Liver (tissue), 9 donors: Measurements from ENCODE around the gene TEDC1. TPM values are rescaled to one million over a fixed set of nuclear protein-coding genes. Genes with fewer than 3 reads are reported as not detected.

ENCODE experiments used
- DNase-seq: peaks from one replicate; pipeline ENCODE4 v3.0.0-alpha.2; 2017; ENCODE audit warnings: low spot score
- H3K27ac ChIP-seq, 2 donors: one replicate each; pipeline ENCODE4 v1.7.0; 2013; ENCODE audit warnings: inconsistent platforms in 2 of 2, low read length in 2 of 2, control low read depth in 1 of 2, low read depth in 1 of 2, mild to moderate bottlenecking in 1 of 2
- H3K27me3 ChIP-seq, 4 donors: one replicate each; pipeline versions ENCODE4 v1.6.1 to v1.7.0; 2013; ENCODE audit warnings: low read length in 3 of 4, inconsistent platforms in 1 of 4, mild to moderate bottlenecking in 1 of 4, moderate library complexity in 1 of 4; ENCODE audit not compliant: control insufficient read depth in 4 of 4, insufficient read depth in 4 of 4
- H3K36me3 ChIP-seq, 4 donors: one replicate each; pipeline versions ENCODE4 v1.6.1 to v1.7.0; 2013; ENCODE audit warnings: low read length in 3 of 4, mild to moderate bottlenecking in 3 of 4, low read depth in 1 of 4, moderate library complexity in 1 of 4; ENCODE audit not compliant: control insufficient read depth in 4 of 4, insufficient read depth in 3 of 4
- H3K4me1 ChIP-seq, 4 donors: one replicate each; pipeline versions ENCODE4 v1.6.1 to v1.7.0; 2013; ENCODE audit warnings: low read length in 3 of 4, mild to moderate bottlenecking in 3 of 4, moderate library complexity in 1 of 4; ENCODE audit not compliant: control insufficient read depth in 4 of 4, insufficient read depth in 4 of 4
- H3K4me3 ChIP-seq, 3 donors: one replicate each; pipeline versions ENCODE4 v1.6.1 to v1.7.0; 2013; ENCODE audit warnings: low read length in 3 of 3, control low read depth in 1 of 3, low read depth in 1 of 3, mild to moderate bottlenecking in 1 of 3
- H3K9ac ChIP-seq, 2 donors: one replicate each; pipeline ENCODE4 v1.7.0; 2013; ENCODE audit warnings: low read length in 2 of 2, mild to moderate bottlenecking in 2 of 2, moderate library complexity in 2 of 2, control low read depth in 1 of 2, low read depth in 1 of 2
- H3K9me3 ChIP-seq, 4 donors: one replicate each; pipeline versions ENCODE4 v1.6.1 to v1.7.0; 2013; ENCODE audit warnings: low read length in 3 of 4; ENCODE audit not compliant: control insufficient read depth in 4 of 4
- ATF3 ChIP-seq: IDR thresholded peaks from 2 replicates; pipeline ENCODE4 v1.6.1; 2016; ENCODE audit warnings: antibody characterized with exemption
- CTCF ChIP-seq: fragments of 150-350 bp; IDR thresholded peaks from 2 replicates; pipeline ENCODE4 v1.5.1; 2017; ENCODE audit warnings: improper control_type of control experiment, low read depth, low read length; ENCODE audit not compliant: missing input control
- EGR1 ChIP-seq, 2 donors: IDR thresholded peaks; 2 replicates each; pipeline ENCODE4 v1.6.1; 2016 to 2018; ENCODE audit warnings: antibody characterized with exemption in 2 of 2, low read depth in 2 of 2
- FOXA1 ChIP-seq: IDR thresholded peaks from 2 replicates; pipeline ENCODE4 v1.6.1; 2016; ENCODE audit warnings: antibody characterized with exemption
- FOXA2 ChIP-seq: IDR thresholded peaks from 2 replicates; pipeline ENCODE4 v1.6.1; 2016; ENCODE audit warnings: antibody characterized with exemption
- GABPA ChIP-seq, 2 donors: IDR thresholded peaks in 1 of 2; conservative IDR thresholded peaks in 1 of 2; 2 replicates each; pipeline ENCODE4 v1.6.1; 2016; ENCODE audit warnings: antibody characterized with exemption in 2 of 2, mild to moderate bottlenecking in 1 of 2, moderate library complexity in 1 of 2
- HNF4A ChIP-seq, 2 donors: conservative IDR thresholded peaks; 2 replicates each; pipeline ENCODE4 v1.6.1; 2016; ENCODE audit warnings: antibody characterized with exemption in 2 of 2, mild to moderate bottlenecking in 2 of 2
- HNF4G ChIP-seq: IDR thresholded peaks from 2 replicates; pipeline ENCODE4 v1.6.1; 2016; ENCODE audit warnings: antibody characterized with exemption
- JUND ChIP-seq, 2 donors: IDR thresholded peaks; 2 replicates each; pipeline ENCODE4 v1.6.1; 2016; ENCODE audit warnings: antibody characterized with exemption in 2 of 2
- MAX ChIP-seq: IDR thresholded peaks from 2 replicates; pipeline ENCODE4 v1.6.1; 2016; ENCODE audit warnings: antibody characterized with exemption
- NR2F2 ChIP-seq: IDR thresholded peaks from 2 replicates; pipeline ENCODE4 v1.6.1; 2016; ENCODE audit warnings: antibody characterized with exemption
- RAD21 ChIP-seq, 2 donors: IDR thresholded peaks; 2 replicates each; pipeline ENCODE4 v1.6.1; 2016; ENCODE audit warnings: antibody characterized with exemption in 2 of 2, mild to moderate bottlenecking in 2 of 2
- RXRA ChIP-seq, 2 donors: IDR thresholded peaks; 2 replicates each; pipeline ENCODE4 v1.6.1; 2017 to 2018; ENCODE audit warnings: antibody characterized with exemption in 2 of 2, mild to moderate bottlenecking in 1 of 2
- SP1 ChIP-seq: IDR thresholded peaks from 2 replicates; pipeline ENCODE4 v1.6.1; 2018; ENCODE audit warnings: antibody characterized with exemption, mild to moderate bottlenecking
- TAF1 ChIP-seq: conservative IDR thresholded peaks from 2 replicates; pipeline ENCODE4 v1.6.1; 2016; ENCODE audit warnings: antibody characterized with exemption, mild to moderate bottlenecking
- YY1 ChIP-seq: IDR thresholded peaks from 2 replicates; pipeline ENCODE4 v1.6.1; 2016; ENCODE audit warnings: antibody characterized with exemption, mild to moderate bottlenecking
- ZBTB33 ChIP-seq: IDR thresholded peaks from 2 replicates; pipeline ENCODE4 v1.6.1; 2016; ENCODE audit warnings: antibody characterized with exemption
- WGBS: extraction: QIAGEN DNeasy Blood & Tissue Kit; methylation state at CpG from one replicate; pipeline ENCODE4 v1.1.7; 2013; 5-methylcytosine and 5-hydroxymethylcytosine counted together
- polyA plus RNA-seq, 2 donors: library from polyadenylated mRNA; stranded (reverse) in 1 of 2; unstranded in 1 of 2; fragments of 200-250 nt in 1 of 2; fragments of >200 nt in 1 of 2; fragmentation: Nextera tagmentation in 1 of 2; extraction: Ambion mirVana in 1 of 2; gene quantifications; one replicate each; pipeline versions ENCODE4 v1.2.1 to v1.2.3, GENCODE V29; 2013 to 2015
- total RNA-seq, 2 donors: library from RNA; depleted of rRNA; stranded (reverse); fragments of >200 nt; gene quantifications; one replicate each; pipeline ENCODE4 v1.2.3, GENCODE V29; 2014
- donor health status: healthy.
- donor health status: healthy.
- donor health status: healthy.
- donor health status: healthy.
- donor health status: healthy.

TEDC1 gene
- total and polyA plus RNA-seq, 4 donors: 0.97 to 7.5 (median 3.2) TPM

- H3K27me3 ChIP-seq: no peaks in the 10 kb centered on the region
- TF ChIP-seq YY1 (peak; percentile 13), CTCF (no peak), HNF4A (conservative IDR thresholded peaks at IDR 0.05) (peak in 1 of 2 donors; percentile 10)
- peak overlapping the region in 1 of 2 donors; percentile 8 for H3K27ac ChIP-seq
- H3K9ac ChIP-seq: no peak overlapping the region
- no peak for DNase-seq
- H3K36me3 ChIP-seq: peaks cover 2 to 31% (median 15%) of the 10 kb centered on the region in 4 donors
- no peak overlapping the region for H3K4me3 ChIP-seq
- 41% methylated on average over 19 of the region's 19 CpGs for WGBS
- peaks cover 16 to 42% (median 30%) of the 10 kb centered on the region in 4 donors for H3K4me1 ChIP-seq
- no peaks in the 10 kb centered on the region for H3K9me3 ChIP-seq
Observed at GRCh38 chr14:105468621-105469241, 22.3 kb upstream of the TEDC1 start.

- DNase-seq: no peak
- no peak overlapping the region for H3K27ac ChIP-seq
- peaks cover 16 to 48% (median 35%) of the 10 kb centered on the region in 4 donors for H3K4me1 ChIP-seq
- WGBS: 90% methylated on average over 54 of the region's 54 CpGs
- no peak overlapping the region for H3K4me3 ChIP-seq
- H3K9me3 ChIP-seq: no peaks in the 10 kb centered on the region
- H3K36me3 ChIP-seq: peaks cover 0 to 27% (median 8%) of the 10 kb centered on the region in 4 donors
- no peak for TF ChIP-seq SP1
- no peak for TF ChIP-seq FOXA2
- no peak for TF ChIP-seq EGR1 (IDR thresholded peaks at IDR 0.05; ENCODE audit: low read depth in 2 of 2)
- no peaks in the 10 kb centered on the region for H3K27me3 ChIP-seq
- no peak overlapping the region for H3K9ac ChIP-seq
Observed at GRCh38 chr14:105469456-105470349, 21.3 kb upstream of the TEDC1 start.

- H3K9ac ChIP-seq: no peak overlapping the region
- H3K27me3 ChIP-seq: no peaks in the 10 kb centered on the region
- no peak for TF ChIP-seq NR2F2
- TF ChIP-seq MAX: no peak
- TF ChIP-seq FOXA1: no peak
- TF ChIP-seq EGR1 (IDR thresholded peaks at IDR 0.05; ENCODE audit: low read depth in 2 of 2): no peak
- no peak for TF ChIP-seq HNF4G
- TF ChIP-seq ZBTB33: no peak
- TF ChIP-seq ATF3: no peak
- no peak for TF ChIP-seq CTCF
- no peak for TF ChIP-seq JUND (IDR thresholded peaks at IDR 0.05)
- no peak for TF ChIP-seq YY1
- TF ChIP-seq RAD21 (IDR thresholded peaks at IDR 0.05): no peak
- TF ChIP-seq SP1: no peak
- no peak for TF ChIP-seq TAF1
- TF ChIP-seq GABPA (IDR thresholded peaks at IDR 0.05 in 1 of 2, conservative IDR thresholded peaks at IDR 0.05 in 1 of 2): no peak
- no peak for TF ChIP-seq RXRA (IDR thresholded peaks at IDR 0.05)
- TF ChIP-seq HNF4A (conservative IDR thresholded peaks at IDR 0.05): no peak
- H3K27ac ChIP-seq: no peak overlapping the region
- H3K4me3 ChIP-seq: no peak overlapping the region
- no peaks in the 10 kb centered on the region for H3K9me3 ChIP-seq
- WGBS: 91% methylated on average over 34 of the region's 34 CpGs
- peaks cover 0 to 20% (median 3%) of the 10 kb centered on the region in 4 donors for H3K36me3 ChIP-seq
- DNase-seq: no peak
- H3K4me1 ChIP-seq: peaks cover 23 to 58% (median 42%) of the 10 kb centered on the region in 4 donors
Observed at GRCh38 chr14:105470350-105471296, 20.4 kb upstream of the TEDC1 start.
